T47D (cell line): ENCODE results near the gene DLST.

Experiments used
- DNase-seq, 2 experiments: peaks; one replicate each; pipeline versions ENCODE4 v3.0.0 to v3.0.0-alpha.2; 2011 to 2012; ENCODE audit warnings: low read depth in 1 of 2, low spot score in 1 of 2
- JUND ChIP-seq: IDR thresholded peaks from 2 replicates; pipeline ENCODE4 v1.6.1; 2012; ENCODE audit warnings: low read depth
- in situ Hi-C: cut with HindIII; loops from 2 replicates; pipeline ENCODE4 v1.10.0; 2016; ENCODE audit warnings: low sequenced_read_pairs, low pct_unique_long_range_greater_than_20kb

Gene DLST

GRCh38 chr14:74866708-74867389 lies 14.9 kb upstream of the DLST start:
- TF ChIP-seq JUND = no peak
- in situ Hi-C loops = no loop called here
- no peak for DNase-seq

- no peak for DNase-seq
- in situ Hi-C loops = no loop called here
- no peak for TF ChIP-seq JUND
These were observed 14.0 kb upstream of the DLST start for GRCh38 chr14:74867673-74868072.

GRCh38 chr14:74868739-74869138 lies 13.0 kb upstream of the DLST start:
- DNase-seq = no peak
- no peak for TF ChIP-seq JUND
- in situ Hi-C loops = no loop called here

DNA sequence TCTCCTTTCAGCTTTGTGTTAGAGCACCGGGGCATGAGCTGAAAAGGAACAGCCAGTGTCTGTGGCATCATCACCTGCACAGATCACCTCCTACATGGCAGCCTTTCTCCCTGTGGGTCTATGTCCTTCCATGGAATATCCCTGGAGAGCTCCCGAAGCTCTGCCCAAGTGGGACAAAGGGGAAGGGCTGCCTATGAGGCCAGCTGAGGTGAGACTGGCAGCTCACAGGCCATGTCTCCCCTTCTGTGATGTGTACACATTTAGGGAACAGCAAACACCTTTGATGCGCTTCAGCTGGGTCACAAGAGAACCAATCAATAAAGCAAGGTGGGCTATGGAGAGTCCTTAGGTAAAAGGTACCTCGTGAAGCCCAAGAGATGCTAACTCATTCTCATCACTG lies 9.9 kb upstream of the DLST start:
- TF ChIP-seq JUND = no peak
- in situ Hi-C loops = no loop called here
- DNase-seq = no peak

DNA sequence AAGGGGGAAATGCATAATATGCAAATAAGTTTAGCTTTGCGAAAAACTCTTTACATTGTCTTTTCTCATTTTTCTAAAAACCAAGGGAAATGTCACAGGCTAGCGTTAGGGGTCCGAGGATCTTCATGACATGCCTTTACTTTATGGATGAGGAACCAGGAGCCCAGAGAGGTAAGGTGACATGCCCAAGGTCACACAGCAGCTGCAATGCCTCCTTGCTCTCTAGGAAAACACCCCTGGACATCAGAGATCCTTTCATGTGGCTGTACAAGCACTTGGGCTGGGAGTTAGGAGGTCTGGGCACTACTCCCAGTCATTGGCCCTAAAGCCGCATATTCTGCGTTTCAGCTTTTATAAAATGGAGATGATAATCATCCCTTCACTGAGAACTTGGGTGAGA lies 6.5 kb upstream of the DLST start:
- DNase-seq = no peak
- in situ Hi-C loops = no loop called here
- TF ChIP-seq JUND = no peak

- in situ Hi-C loops = no loop called here
- DNase-seq = no peak
- no peak for TF ChIP-seq JUND
These were observed 5.5 kb upstream of the DLST start, which contains the start of gene PROX2 for GRCh38 chr14:74875941-74876913. TSS of gene PROX2 (minus strand) at chr14:74876145. CDS start at chr14:74863834, 12,311 bp downstream.

DNA sequence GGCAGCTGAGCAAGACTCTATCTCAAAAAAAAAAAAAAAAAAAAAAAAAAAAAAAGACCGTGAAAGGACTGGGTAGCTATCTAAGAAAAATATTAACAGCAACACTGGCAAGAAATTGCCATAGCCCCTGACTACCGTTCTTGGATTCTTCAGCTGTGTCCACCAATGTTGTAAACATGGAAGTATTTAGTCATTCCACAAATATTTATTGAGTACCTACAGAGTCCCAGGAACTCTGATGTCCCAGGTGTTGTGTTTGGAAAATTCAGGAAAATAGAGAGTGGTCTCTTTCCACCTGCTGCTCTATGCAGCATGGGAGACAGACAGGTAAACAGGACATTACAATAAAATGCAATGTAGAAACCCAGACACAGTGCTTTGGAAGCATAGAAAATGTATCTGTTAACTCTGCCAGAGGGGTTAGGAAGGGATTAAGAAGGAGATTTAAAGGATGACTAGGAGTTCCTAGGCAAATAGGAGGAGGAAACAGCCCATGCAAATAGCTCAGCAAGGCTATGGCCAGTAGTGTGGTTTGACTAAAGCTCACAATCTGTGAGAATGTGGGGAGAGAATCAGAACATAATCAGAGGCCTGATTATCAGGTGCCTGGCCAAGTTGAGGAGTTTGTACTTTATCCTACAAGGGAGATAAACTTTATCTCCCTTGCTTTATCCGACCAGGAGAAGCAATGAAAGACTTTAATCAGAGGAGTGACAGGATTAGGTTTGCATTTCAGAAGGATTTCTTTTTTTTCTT lies 2.1 kb upstream of the DLST start:
- peak in 1 of 2 experiments; percentile 26 for DNase-seq
- in situ Hi-C loops = no loop called here
- TF ChIP-seq JUND = no peak

DNA sequence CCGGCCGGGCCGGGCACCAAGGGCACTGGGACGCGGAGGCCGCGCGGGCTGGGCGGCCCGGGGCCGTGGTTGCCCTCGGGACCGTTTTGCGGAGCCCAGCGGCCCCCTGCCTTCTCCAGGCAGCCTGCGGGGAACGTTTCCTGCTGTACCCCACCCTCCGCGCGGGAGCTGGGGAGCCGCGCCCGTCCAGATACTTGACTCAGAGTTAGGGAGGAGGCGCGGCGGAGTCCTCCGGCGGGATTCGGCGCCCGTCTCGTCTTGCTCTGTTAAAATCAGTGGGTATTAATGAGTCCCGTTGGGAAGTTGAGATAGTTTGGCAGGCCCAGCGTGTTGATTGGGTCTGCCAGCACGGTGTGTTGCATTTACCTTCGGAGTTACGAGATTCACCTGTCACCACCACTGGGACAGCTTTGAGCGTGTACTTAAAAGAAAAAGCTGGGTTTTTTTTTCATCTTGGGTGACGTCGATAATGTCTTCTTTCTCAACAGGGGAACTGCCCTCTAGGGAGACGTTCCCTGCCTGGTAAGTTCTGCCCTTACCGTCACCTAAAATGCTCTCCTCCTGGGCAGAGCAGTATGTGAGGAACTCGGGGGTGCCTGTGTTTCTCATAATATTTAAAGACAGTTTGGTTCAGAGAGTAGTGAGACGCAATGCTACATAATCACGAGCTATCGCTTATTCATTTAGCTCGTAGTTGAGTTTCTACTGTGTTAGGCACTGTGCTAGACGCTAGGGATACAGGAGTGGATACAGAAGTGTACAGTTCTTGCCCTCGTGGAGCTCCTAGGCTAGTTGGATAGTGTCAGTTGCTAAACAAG lies 596 bp downstream of the DLST start:
- TF ChIP-seq JUND = no peak
- peak; percentile 37 for DNase-seq
- in situ Hi-C loops = no loop called here

GRCh38 chr14:74886001-74886400 lies 4.3 kb downstream of the DLST start:
- DNase-seq = no peak
- TF ChIP-seq JUND = no peak
- in situ Hi-C loops = no loop called here

- no peak for TF ChIP-seq JUND
- in situ Hi-C loops = no loop called here
- no peak for DNase-seq
These were observed 6.7 kb downstream of the DLST start for GRCh38 chr14:74888164-74889158.

GRCh38 chr14:74890262-74890661 lies 8.5 kb downstream of the DLST start:
- TF ChIP-seq JUND = no peak
- DNase-seq = no peak
- in situ Hi-C loops = no loop called here
